ENCODE measurements around the gene SFXN5.
A peak's percentile ranks its signal among the peaks of the same experiment; 100 is the strongest.
"Not testable (repeated sequence)": the region's sequence is repeated elsewhere in the genome, so short reads cannot be mapped to it uniquely, and the experiment has no call there.

Gene SFXN5

GRCh38 chr2:73071360-73072128, at the start of gene SFXN5:
Gene SFXN5, minus strand, starts transcription at chr2:73071712. Its CDS starts 7 bp downstream, at chr2:73071705.
- peak; percentile 95 for DNase-seq

GRCh38 chr2:73119611-73120239, 48.2 kb upstream of the SFXN5 start:
- not testable (repeated sequence) for DNase-seq

- peak; percentile 28 for DNase-seq
Observed at GRCh38 chr2:73117441-73117840, 45.9 kb upstream of the SFXN5 start.

GRCh38 chr2:73116182-73116960, 44.9 kb upstream of the SFXN5 start:
- DNase-seq: no peak

GRCh38 chr2:73114273-73114867, 42.9 kb upstream of the SFXN5 start:
- DNase-seq: peak; percentile 49

GRCh38 chr2:73112913-73113854, 41.7 kb upstream of the SFXN5 start, which contains the start of gene RAB11FIP5:
Gene RAB11FIP5, minus strand, starts transcription at chr2:73112948. Its CDS starts 171 bp downstream, at chr2:73112777.
- DNase-seq: peak; percentile 89

- DNase-seq: peak; percentile 49
Observed at GRCh38 chr2:73112026-73112912, 40.8 kb upstream of the SFXN5 start.

GRCh38 chr2:73111073-73112025, 39.8 kb upstream of the SFXN5 start:
- DNase-seq: peak; percentile 69

GRCh38 chr2:73110168-73111072, 38.9 kb upstream of the SFXN5 start:
- DNase-seq: peak; percentile 68

- DNase-seq: no peak
Observed at GRCh38 chr2:73109431-73110167, 38.1 kb upstream of the SFXN5 start.

GRCh38 chr2:73107211-73107926, 35.9 kb upstream of the SFXN5 start:
- peak; percentile 61 for DNase-seq

- no peak for DNase-seq
Observed at GRCh38 chr2:73106791-73107190, 35.3 kb upstream of the SFXN5 start.

- DNase-seq: peak; percentile 39
Observed at GRCh38 chr2:73105511-73105971, 34.0 kb upstream of the SFXN5 start.

GRCh38 chr2:73104933-73105332, 33.4 kb upstream of the SFXN5 start:
- DNase-seq: no peak

- DNase-seq: no peak
Observed at GRCh38 chr2:73103018-73103542, 31.6 kb upstream of the SFXN5 start.

GRCh38 chr2:73101626-73102256, 30.2 kb upstream of the SFXN5 start:
- peak; percentile 84 for DNase-seq

Measured in EL (cell line).